IgD-negative memory B cell (primary cell): ENCODE measurements around the gene RCN1. TPM values are rescaled to one million over a fixed set of nuclear protein-coding genes. Genes with fewer than 3 reads are reported as not detected.
"Not testable (repeated sequence)": the region's sequence is repeated elsewhere in the genome, so short reads cannot be mapped to it uniquely, and the experiment has no call there.

Experiments
- H3K27ac Mint-ChIP-seq, 3 donors: one replicate each; pipeline ENCODE4 v1.8.0; 2020 to 2022; ENCODE audit warnings: mild to moderate bottlenecking in 3 of 3, mixed read lengths in 3 of 3, moderate library complexity in 1 of 3
- H3K27me3 Mint-ChIP-seq: one replicate; pipeline ENCODE4 v1.8.0; 2021; ENCODE audit warnings: mixed read lengths
- H3K36me3 Mint-ChIP-seq: one replicate; pipeline ENCODE4 v1.8.0; 2020; ENCODE audit warnings: mild to moderate bottlenecking, mixed read lengths
- H3K4me1 Mint-ChIP-seq, 3 donors: one replicate each; pipeline ENCODE4 v1.8.0; 2020 to 2022; ENCODE audit warnings: mixed read lengths in 3 of 3, mild to moderate bottlenecking in 1 of 3
- H3K4me3 Mint-ChIP-seq, 4 donors: one replicate each; pipeline ENCODE4 v1.8.0; 2020 to 2022; ENCODE audit warnings: mild to moderate bottlenecking in 4 of 4, mixed read lengths in 4 of 4, moderate library complexity in 3 of 4
- H3K9me3 Mint-ChIP-seq, 3 donors: one replicate each; pipeline ENCODE4 v1.8.0; 2020 to 2021; ENCODE audit warnings: mixed read lengths in 3 of 3, mild to moderate bottlenecking in 1 of 3
- polyA plus RNA-seq: library from polyadenylated mRNA; unstranded; fragments of 300-500 nt; fragmentation: Illumina TruSeq; gene quantifications from one replicate; pipeline ENCODE4 v1.2.3, GENCODE V29; 2021

The RCN1 gene
- 4.9 TPM for polyA plus RNA-seq

DNA sequence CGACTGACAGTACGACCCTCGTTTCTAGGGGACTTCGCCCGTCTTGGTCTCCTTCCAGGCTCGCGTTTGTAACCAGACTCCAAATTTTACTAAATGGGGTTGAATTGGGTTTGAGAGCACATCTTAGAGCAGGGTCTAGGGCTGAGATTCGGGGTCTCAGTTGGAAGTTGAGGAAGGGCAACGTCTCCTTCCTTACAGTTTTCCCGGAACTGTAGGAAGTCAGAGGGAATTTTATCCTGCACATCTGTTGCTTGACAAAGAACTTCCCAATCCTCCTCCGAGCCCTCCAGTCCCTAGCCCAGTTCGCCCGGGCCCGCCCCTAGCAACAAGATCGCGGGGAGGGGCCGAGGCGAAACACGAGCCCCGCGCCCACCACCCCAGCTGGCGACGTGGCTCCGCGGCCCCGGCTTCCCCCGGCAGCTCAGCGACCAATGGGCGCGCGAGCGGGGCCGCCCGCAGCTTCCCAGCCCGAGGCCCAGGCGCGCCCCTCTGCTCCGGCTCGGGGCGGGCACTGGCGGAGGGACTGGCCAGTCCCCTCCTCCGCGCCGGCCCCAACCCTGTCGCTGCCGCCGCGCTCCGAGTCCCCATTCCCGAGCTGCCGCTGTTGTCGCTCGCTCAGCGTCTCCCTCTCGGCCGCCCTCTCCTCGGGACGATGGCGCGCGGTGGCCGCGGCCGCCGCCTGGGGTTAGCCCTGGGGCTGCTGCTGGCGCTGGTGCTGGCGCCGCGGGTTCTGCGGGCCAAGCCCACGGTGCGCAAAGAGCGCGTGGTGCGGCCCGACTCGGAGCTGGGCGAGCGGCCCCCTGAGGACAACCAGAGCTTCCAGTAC is at the start of gene RCN1:
Gene RCN1 (plus strand): TSS at position 530 of the 826 bp plus-strand sequence. CDS start 123 bp downstream, at position 653.
- Mint-ChIP-seq H3K27ac (peak within 1 kb of the TSS in 2 of 3 donors; percentile 78 to 95), H3K27me3 (peaks cover 11% of the 10 kb centered on the region), H3K9me3 (no peaks in the 10 kb centered on the region), H3K36me3 (peaks cover 2% of the 10 kb centered on the region), H3K4me3 (peak within 1 kb of the TSS; percentile 79 to 96 (median 89)), H3K4me1 (peaks cover 0 to 8% (median 6%) of the 10 kb centered on the region in 3 donors)

- no peaks in the 10 kb centered on the region for H3K27me3 Mint-ChIP-seq
- H3K4me3 Mint-ChIP-seq: no peak overlapping the region
- no peaks in the 10 kb centered on the region for H3K9me3 Mint-ChIP-seq
- H3K36me3 Mint-ChIP-seq: no peaks in the 10 kb centered on the region
- no peaks in the 10 kb centered on the region for H3K4me1 Mint-ChIP-seq
- H3K27ac Mint-ChIP-seq: no peak overlapping the region
These were observed 47.1 kb upstream of the RCN1 start for GRCh38 chr11:32043737-32044136.

- no peaks in the 10 kb centered on the region for H3K9me3 Mint-ChIP-seq
- H3K27ac Mint-ChIP-seq: no peak overlapping the region
- no peak overlapping the region for H3K4me3 Mint-ChIP-seq
- no peaks in the 10 kb centered on the region for H3K4me1 Mint-ChIP-seq
- no peaks in the 10 kb centered on the region for H3K27me3 Mint-ChIP-seq
- no peaks in the 10 kb centered on the region for H3K36me3 Mint-ChIP-seq
These were observed 46.6 kb upstream of the RCN1 start for GRCh38 chr11:32044158-32044863.

DNA sequence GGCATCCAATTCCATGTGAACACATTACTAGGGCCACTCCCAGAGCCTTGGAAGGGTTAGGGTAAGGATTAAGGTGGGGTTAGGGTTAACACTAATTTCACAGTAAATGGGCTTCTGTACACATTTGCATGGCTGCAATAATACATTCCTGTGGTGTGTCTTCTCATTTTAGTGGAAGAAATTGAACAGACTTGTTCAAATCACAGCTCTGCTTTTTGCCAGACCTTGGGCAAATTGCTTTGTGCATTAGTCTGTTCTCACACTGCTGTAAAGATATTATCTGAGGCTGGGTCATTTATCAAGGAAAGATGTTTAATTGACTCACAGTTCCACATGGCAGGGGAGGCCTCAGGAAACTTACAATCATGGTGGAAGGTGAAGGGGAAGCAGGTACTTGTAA is 45.4 kb upstream of the RCN1 start:
- Mint-ChIP-seq H3K9me3 (no peaks in the 10 kb centered on the region), H3K27me3 (no peaks in the 10 kb centered on the region), H3K4me3 (no peak overlapping the region), H3K27ac (no peak overlapping the region), H3K36me3 (no peaks in the 10 kb centered on the region), H3K4me1 (no peaks in the 10 kb centered on the region)

DNA sequence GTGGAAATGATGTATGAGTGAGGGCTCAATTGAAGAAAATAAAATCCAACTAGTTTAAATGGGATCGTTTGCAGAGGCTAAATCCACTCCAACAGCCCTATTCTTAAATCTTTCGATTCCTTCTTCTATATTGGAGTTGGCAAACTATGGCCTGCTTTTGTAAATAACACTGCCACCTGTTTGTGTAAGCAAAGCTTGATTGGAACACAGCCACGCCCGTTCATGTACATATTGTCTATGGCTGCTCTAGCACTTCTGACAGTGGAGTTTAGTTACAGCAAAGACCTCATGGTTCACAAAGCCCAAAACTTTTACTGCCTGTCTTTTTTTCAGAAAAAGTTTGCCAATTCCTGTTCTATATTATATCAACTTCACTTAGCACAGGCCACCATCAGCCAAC is 40.6 kb upstream of the RCN1 start:
- no peaks in the 10 kb centered on the region for H3K9me3 Mint-ChIP-seq
- H3K4me3 Mint-ChIP-seq: no peak overlapping the region
- peaks cover 0 to 1% (median 0%) of the 10 kb centered on the region in 3 donors for H3K4me1 Mint-ChIP-seq
- no peaks in the 10 kb centered on the region for H3K36me3 Mint-ChIP-seq
- H3K27me3 Mint-ChIP-seq: peaks cover 9% of the 10 kb centered on the region
- H3K27ac Mint-ChIP-seq: no peak overlapping the region

DNA sequence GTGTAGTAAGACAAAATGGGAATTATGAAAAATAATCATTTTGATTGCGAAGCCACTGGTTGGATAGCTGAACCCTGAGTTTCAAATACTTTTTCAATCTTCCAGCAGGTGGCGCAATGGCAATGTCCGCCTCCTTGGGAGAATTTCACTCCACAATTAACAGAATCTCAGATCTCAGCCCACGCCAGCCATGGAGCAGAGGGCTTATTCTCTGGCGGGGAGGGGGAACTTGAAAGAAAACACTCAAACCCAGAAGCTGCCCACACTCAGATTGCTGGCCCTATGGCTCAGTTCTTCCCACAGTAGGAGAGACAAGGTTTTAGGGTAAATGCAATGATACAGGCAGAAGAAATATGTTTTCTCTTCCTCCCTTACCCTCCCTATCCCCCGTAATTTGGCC is 38.7 kb upstream of the RCN1 start:
- Mint-ChIP-seq H3K4me3 (no peak overlapping the region), H3K36me3 (no peaks in the 10 kb centered on the region), H3K27ac (no peak overlapping the region), H3K9me3 (no peaks in the 10 kb centered on the region), H3K4me1 (peaks cover 0 to 1% (median 0%) of the 10 kb centered on the region in 3 donors), H3K27me3 (peaks cover 11% of the 10 kb centered on the region)

- no peak overlapping the region for H3K4me3 Mint-ChIP-seq
- H3K27me3 Mint-ChIP-seq: peaks cover 11% of the 10 kb centered on the region
- H3K4me1 Mint-ChIP-seq: peaks cover 0 to 1% (median 0%) of the 10 kb centered on the region in 3 donors
- H3K36me3 Mint-ChIP-seq: no peaks in the 10 kb centered on the region
- H3K9me3 Mint-ChIP-seq: no peaks in the 10 kb centered on the region
- no peak overlapping the region for H3K27ac Mint-ChIP-seq
These were observed 37.6 kb upstream of the RCN1 start for GRCh38 chr11:32053151-32053888.

DNA sequence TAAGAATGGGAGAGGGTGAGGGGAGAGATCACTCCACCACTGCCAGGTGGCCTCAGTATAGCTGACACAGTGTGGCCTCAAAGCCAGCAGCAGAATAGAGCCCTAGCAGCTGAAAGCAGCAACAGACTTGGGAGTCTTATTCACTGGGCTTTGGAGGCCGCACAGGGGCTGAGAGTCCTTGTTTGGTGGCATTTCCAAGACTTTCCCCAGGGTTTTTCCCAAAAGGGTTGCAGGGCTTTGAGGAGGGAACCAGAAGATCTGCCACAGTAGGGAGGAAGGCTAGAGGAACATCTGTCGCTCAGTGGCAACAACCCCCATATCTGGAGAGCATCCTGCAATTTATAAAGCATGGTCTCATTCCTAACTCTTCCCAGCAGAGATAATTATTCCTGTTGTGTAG is 35.0 kb upstream of the RCN1 start:
- peaks cover 11% of the 10 kb centered on the region for H3K27me3 Mint-ChIP-seq
- no peak overlapping the region for H3K27ac Mint-ChIP-seq
- no peaks in the 10 kb centered on the region for H3K36me3 Mint-ChIP-seq

GRCh38 chr11:32056438-32056837 is 34.4 kb upstream of the RCN1 start:
- Mint-ChIP-seq H3K36me3 (no peaks in the 10 kb centered on the region), H3K4me1 (peaks cover 0 to 1% (median 0%) of the 10 kb centered on the region in 3 donors), H3K27ac (no peak overlapping the region), H3K27me3 (peaks cover 9% of the 10 kb centered on the region), H3K4me3 (no peak overlapping the region), H3K9me3 (no peaks in the 10 kb centered on the region)

More for the DNA sequence above, 35.0 kb upstream of the RCN1 start:
- Mint-ChIP-seq H3K4me1 (peaks cover 0 to 1% (median 0%) of the 10 kb centered on the region in 3 donors), H3K9me3 (no peaks in the 10 kb centered on the region), H3K4me3 (no peak overlapping the region)

DNA sequence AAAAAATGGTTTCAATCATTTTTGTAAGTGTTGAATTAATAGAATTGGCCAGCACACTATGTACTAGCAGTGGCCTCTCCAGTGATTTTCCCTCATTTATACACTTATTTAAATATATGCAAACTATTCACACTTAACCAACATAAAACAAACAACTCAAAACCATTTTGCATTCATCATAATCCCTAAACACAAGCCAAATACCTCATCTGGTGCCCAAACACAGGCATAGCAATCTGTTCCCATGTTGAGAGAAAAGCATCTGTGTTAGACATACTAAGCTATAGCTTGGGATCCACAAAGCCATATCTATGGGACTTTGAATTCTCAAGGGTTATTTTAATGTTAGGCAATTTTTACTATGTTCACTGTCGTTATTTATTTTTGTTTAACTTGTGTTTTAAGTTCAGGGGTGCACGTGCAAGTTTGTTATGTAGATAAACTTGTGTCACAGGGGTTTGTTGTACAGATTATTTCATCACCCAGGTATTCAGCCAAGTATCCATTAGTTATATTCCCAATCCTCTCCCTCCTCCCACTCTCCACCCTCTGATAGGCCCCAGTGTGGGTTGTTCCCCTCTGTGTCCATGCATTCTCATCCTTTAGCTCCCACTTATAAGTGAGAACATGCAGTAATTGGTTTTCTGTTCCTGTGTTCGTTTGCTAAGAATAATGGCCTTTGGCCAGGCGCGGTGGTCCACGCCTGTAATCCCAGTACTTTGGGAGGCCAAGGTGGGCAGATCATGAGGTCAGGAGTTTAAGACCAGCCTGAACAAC is 31.0 kb upstream of the RCN1 start:
- Mint-ChIP-seq H3K4me1 (no peaks in the 10 kb centered on the region), H3K27ac (peak overlapping the region in 1 of 3 donors; percentile 36), H3K9me3 (no peaks in the 10 kb centered on the region), H3K4me3 (no peak overlapping the region), H3K27me3 (peaks cover 3% of the 10 kb centered on the region), H3K36me3 (no peaks in the 10 kb centered on the region)

- Mint-ChIP-seq H3K4me3 (no peak overlapping the region), H3K4me1 (no peaks in the 10 kb centered on the region), H3K9me3 (peaks cover 0 to 2% (median 0%) of the 10 kb centered on the region in 3 donors), H3K27ac (no peak overlapping the region), H3K36me3 (no peaks in the 10 kb centered on the region), H3K27me3 (peaks cover 4% of the 10 kb centered on the region)
These were observed 28.3 kb upstream of the RCN1 start for GRCh38 chr11:32062540-32062939.

GRCh38 chr11:32063031-32063430 is 27.8 kb upstream of the RCN1 start:
- not testable (repeated sequence) for H3K36me3 Mint-ChIP-seq, H3K9me3 Mint-ChIP-seq, H3K4me1 Mint-ChIP-seq, H3K27me3 Mint-ChIP-seq, H3K4me3 Mint-ChIP-seq, H3K27ac Mint-ChIP-seq

- H3K4me1 Mint-ChIP-seq: no peaks in the 10 kb centered on the region
- no peak overlapping the region for H3K4me3 Mint-ChIP-seq
- H3K36me3 Mint-ChIP-seq: no peaks in the 10 kb centered on the region
- no peak overlapping the region for H3K27ac Mint-ChIP-seq
- H3K27me3 Mint-ChIP-seq: peaks cover 9% of the 10 kb centered on the region
- peaks cover 0 to 2% (median 0%) of the 10 kb centered on the region in 3 donors for H3K9me3 Mint-ChIP-seq
These were observed 24.8 kb upstream of the RCN1 start for GRCh38 chr11:32065865-32066629.
